Bone marrow (tissue), 2 donors: ENCODE results near the gene MCF2L2.
"Not testable (repeated sequence)": the region's sequence is repeated elsewhere in the genome, so short reads cannot be mapped to it uniquely, and the experiment has no call there.

Experiments
- DNase-seq, 2 donors: peaks; one replicate each; lab custom pipeline; 2025; lab: John Stamatoyannopoulos, UW

The MCF2L2 gene

DNA sequence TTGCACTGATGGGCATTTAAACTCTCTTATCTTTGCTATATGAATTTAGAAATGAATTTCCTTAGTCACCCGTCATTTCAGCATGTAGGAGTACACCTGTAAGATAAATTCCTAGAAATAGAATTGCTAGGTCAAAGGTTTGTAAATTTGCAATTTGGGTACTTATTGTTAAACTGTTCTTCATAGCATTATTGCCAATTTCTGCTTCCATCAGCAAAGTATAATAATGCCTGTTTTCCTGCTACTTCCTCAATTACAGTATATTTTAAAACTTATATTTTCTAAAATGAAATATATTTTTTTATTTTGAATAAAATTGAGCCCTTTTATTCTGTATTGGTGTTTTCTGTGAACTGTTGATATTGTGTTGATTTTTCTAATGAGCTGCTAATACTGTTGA lies 16.3 kb upstream of the MCF2L2 start:
- DNase-seq = no peak

DNA sequence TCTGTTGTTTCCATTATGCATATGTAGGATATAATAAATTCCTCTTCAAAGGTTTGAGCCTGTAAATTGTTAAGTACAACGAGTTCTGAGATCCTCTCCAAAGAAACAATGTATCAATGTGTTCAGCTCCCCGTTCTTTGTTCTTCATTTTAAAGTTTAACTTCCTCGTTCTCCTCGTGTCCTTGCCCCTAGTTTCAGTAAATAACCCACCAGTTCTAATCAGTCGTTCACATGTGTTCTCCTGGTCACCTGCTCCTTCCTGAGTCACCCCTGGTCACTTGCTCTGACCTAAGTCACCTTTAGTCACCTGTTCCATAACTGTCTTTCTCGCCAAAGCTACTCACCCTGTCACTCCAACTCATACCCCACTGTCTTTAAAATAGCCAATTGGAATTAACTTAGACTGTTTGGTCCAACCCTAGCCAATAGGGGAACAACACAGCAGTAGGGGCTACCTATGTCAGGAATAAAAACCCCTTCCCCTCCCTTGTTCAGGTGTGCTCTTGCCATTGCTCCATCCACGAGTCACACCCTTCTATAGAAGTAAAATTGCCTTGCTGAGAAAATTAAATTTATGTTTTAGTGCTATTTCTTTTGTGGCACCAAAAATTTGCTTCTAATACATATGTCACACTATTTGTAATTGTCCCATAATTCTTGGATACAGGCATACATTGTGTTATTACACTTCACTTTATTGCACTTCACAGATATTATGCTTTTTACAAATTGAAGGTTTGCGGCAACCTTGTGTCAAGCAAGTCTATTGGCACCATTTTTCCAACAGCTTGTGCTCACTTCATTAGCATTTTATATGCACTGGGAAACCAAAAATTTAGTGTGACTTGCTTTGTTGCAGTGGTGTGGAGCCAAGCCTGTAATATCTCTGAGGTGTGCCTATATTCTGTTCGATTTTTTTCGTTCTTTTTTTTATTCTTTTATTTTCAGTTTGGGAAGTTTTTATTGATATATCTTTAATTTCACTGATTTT lies 15.3 kb upstream of the MCF2L2 start:
- DNase-seq = no peak

DNA sequence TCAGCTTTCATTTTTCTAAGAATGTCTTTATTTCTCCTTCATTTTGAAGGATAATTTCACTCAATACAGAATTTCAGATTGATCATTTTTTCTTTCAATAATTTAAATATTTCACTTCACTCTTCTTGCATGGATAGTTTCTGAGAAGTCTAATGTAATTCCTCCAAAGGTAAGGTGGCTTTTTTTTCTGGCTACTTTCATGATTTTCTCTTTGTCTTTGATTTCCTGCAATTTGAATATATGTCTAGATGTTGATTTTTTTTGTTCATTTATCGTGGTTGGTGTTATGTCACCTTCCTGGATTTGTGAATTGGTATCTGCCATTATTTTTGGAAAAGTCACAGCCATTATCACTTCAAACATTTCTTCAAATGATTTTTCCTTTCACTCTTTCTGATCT lies 14.6 kb upstream of the MCF2L2 start:
- DNase-seq = no peak

DNA sequence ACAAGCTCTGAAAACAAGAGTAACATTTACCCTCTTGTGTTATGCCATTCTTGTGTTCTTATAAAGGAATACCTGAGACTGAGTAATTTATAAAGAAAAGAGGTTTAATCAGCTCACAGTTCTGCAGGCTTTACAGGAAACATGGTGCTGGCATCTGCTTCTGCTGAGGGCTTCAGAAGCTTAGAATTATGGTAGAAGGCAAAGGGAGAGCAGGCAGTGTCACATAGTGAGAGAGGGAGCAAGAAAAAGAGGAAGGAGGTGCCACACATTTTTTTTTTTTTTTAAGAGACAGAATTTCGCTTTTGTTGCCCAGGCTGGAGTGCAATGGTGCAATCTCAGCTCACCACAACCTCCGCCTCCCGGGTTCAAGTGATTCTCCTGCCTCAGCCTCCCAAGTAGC lies 12.1 kb upstream of the MCF2L2 start:
- not testable (repeated sequence) for DNase-seq

DNA sequence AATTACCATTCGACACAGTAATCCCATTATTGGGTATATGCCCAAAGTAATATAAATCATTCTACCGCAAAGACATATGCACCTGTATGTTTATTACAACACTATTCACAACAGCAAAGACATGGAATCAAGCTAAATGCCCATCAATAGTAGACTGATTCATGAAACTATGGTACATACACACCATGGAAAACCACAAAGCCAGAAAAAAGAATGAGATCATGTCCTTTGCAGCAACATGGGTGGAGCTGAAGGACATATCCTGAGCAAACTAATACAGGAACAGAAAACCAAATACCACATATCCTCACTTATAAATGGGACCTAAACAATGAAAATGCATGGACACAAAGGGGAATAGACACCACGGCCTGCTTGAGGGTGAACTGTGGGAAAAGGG lies 11.1 kb upstream of the MCF2L2 start:
- DNase-seq = no peak

DNA sequence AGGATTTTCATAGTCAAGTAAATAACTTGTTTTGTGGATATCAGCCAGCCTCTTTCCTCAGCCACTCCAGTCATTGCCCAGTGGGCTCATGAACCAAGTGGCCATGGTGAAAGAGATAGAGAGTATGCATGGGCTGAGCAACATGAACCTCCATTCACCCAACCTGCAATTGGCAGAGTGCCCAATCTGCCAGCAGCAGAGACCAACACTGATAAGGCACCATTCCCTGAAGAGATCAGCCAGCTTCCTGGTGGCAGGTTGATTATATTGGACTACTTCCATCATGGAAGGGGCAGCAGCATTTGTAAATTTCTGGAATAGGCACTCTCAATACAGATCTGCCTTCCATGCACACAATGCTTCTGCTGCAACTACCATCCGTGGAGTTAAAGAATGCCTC lies 10.3 kb upstream of the MCF2L2 start:
- DNase-seq = no peak

DNA sequence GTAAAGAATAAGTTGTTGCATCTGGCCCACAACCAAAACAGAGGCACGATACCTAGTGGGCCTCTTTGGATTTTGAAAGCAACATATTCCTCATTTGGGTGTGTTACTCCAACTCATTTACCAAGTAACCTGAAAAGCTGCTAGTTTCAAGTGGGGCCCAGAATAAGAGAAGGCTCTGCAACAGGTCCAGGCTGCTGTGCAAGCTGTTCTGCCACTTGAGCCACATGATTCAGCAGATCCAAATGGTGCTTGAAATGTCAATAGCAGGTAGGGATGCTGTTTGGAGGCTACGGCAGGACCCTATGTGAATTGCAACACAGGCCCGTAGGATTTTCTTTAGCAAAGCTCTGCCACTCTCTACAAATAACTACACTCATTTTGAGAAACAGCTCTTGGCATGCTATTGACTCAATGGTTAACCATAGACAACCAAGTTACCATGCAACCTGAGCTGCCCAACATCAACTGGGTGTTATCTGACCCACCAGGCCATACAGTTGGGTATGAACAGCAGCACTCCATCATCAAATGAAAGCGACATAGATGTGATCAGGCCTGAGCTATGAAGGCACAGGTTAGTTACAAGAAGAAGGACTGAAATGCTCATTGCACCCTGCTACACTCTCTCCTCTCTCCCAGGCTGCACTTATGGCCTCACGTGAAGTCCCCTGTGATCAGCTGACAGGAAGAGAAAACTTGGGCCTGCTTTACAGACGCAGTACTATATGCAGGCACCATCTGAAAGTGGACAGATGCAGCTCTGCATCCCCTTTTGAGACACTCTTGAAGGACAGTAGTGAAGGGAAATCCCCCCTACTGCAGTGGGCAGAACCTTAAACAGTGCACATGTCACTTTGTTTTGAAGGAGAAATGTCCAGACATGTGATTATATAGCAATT lies 9.5 kb upstream of the MCF2L2 start:
- no peak for DNase-seq

DNA sequence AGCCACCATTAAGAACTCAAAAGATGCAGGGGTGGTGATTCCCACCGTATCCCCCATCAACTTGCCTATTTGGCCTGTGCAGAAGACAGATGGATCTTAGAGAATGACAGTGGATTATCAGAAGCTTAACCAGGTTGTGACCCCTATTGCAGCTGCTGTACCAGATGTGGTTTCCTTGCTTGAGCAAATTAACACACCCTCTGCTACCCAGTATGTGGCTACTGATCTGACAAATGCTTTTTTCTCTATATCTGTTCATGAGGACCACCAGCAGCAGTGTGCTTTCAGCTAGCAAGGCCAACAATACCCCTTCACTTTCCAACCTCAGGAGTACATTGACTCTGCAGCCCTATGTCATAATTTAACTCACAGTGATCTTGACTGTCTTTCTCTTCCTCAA lies 8.6 kb upstream of the MCF2L2 start:
- DNase-seq = no peak

DNA sequence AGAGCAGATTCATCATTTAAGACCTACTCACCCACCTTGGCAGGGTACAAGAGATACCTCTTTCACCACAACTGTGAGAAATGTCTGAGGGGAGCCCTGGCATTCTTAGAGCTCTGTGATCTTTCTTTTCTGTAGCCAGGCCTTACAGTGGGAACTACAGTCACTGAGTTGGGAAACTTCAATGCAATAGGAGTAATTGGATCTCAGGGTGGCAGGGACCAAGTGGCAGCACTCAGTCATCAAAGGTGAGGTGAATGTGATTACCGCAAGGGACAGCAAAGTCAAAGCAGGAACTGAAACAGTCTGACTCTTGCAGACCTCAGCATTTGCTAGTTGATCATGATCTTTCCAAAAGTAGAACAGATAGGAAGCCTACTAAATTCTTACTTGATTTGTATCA lies 7.2 kb upstream of the MCF2L2 start:
- no peak for DNase-seq

DNA sequence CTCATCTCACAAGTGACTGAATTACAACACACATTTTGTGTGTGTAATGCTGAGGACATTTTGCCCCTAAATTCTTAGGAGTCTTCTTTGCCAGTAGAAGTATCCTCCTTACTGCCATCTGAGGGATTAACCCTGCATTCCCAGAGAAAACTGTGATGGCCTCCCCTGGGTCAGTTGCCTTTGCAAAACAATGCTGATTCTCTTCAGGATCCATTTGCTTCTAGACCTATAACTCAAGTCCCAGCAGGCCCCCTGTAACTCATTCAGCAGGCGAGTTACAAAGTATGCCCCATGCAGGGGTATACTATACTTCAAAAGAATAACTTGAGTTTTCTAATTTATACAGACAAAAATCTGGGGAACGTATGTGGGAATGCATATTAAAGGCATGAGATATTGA lies 6.6 kb upstream of the MCF2L2 start:
- no peak for DNase-seq

DNA sequence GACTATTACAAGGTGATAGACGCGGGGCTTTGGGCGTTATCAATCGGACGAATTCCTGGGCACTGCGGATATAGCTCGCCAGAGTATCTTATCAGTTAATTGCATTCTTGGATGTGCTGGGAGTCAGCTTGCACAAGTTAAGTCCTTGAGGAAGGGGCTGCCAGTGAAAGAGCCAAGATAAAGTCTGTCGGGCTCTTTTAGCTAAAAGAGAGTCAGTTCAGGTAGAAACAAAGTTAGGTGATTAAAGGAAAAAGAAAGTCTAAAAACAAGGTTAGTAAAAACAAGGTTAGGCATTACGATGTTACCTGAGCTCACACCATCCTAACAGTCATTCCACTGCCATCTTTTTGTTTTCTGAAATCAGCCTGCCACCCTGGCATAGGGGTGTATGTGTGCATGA lies 6.1 kb upstream of the MCF2L2 start:
- DNase-seq = no peak

DNA sequence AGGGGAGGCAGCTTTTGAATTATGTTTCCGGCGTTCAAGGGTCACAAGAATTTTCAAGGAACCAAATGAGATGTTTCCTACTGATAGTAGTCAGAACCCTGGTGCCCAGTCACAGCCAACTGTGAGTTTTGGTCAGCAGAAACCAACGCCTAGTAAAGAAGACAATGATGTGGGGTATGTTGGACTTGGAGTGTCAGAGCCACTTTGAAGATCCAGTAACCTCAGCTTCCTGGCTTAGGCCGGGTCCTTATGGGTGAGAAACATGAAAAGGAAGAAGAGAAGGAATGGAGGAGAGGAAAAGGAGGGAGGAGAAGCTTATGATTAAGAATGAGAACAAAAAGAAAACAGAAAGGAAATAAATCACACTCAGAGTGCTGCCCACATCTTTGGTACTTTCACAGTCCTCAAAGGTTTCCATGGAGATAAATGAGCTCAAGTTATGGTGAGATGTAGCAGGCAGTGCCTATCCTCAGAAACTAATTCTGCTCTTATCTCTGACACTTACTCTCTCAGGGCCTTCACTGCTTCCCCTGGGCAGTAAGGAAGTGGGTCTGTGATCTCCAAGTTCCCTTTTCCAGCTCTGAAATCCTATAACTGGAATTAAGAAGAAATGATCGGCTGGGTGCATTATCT lies 2.0 kb upstream of the MCF2L2 start:
- DNase-seq = no peak

DNA sequence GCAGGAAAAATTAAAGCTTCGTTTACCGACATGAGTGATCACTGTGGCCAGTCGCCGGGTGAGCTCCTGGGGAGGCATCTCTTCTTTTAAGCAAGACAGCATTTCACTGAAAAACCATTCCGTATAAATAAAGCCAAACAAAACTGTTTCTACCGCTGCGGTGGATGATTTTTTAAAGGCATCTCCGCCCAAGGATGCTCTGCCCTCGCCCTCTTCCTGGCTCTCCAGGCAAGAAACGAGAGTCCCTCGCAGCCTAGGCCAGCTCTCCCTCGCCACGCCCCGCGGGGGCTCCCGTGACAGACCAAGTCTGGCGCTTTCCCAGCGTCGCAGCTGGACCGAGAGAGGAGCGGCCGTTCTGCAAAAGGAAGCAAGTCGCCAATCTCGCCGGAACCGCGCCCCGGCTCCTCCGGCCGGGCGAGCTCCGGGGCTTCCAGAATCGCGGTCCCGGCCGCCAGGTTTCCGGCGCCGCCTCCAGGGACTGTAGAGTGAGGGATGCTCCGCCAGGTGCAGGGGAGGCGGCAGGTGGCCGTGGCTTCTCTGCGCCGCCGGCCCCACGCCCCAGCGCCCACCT lies 458 bp downstream of the MCF2L2 start:
- no peak for DNase-seq

DNA sequence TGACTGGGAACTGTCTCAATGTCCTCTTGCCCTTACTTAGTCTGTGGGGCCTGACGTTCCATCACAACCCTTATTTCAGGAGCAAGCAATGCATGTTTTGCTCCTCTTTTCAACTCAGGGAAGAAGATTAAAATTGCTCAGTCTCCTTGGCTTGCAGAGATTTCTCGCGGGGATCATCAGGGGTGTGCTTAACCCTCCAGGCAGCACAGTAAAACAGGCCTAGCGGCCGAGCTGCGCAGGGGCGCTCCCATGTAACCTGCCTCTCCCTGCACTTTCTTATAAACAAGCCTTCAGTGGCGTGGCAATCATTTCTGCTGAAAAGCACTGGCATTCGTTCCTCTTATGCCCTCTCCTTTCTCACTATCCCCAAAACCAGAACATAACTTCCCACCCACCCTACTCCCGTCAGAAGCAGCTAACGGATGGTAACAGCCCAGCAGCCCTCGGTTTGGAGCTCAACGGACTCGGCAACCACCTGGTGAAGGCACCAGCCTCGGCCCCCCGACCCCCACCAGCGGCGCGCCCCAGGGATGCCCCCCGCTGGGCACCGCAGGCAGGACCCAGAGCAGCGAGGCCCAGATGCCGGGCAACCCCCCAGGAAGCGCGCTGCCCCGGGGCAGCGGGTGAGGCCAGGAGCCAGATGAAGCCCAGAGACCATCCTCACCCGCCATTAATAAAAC lies 1.1 kb downstream of the MCF2L2 start:
- DNase-seq = no peak

DNA sequence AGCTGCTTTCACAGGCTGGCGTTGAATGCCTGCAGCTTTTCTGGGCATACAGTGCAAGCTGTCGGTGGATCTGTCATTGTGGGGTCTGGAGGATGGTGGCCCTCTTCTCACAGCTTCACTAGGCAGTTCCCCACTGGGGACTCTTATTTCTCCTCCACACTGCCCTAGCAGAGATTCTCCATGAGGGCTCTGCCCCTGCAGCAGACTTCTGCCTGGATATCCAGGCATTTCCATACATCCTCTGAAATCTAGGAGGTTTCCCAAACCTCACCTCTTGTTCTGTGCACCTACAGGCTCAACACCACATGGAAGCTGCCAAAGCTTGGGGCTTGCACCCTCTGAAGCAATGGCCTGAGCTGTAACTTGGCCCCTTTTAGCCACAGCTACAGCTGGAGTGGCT lies 9.6 kb downstream of the MCF2L2 start:
- DNase-seq = not testable (repeated sequence)

DNA sequence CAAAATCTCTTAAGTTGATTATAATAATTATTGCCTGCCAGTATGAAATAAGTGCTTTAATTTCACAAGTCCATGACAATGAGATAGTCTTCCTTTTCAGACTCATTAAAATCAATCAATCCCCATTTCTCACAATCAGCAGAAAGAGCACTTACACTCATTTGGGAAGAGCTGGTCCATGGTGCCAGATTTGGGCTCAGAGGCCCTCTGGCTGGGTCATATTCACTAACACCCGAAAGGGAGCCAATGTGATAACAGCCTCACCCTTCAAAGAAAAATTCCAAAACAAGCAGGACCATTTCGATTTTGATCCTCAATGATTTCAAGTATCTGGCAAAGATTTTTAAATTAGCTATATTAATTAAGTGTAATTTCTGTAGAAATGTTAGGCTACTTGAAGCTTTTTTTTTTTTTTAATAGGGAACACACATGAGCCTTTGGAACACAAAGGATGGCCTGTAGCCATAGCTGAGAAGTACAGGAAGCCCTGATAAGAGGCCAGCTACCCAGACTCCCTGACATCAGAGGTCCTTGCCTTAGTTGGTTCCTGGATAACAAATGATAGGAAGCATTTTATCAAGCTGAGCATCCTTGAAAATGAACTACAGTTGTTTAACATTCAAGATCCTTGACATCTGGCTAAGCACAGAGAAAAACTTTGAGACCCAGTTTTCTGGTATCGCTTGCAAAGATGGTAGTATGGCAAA lies 17.1 kb downstream of the MCF2L2 start:
- DNase-seq = no peak

DNA sequence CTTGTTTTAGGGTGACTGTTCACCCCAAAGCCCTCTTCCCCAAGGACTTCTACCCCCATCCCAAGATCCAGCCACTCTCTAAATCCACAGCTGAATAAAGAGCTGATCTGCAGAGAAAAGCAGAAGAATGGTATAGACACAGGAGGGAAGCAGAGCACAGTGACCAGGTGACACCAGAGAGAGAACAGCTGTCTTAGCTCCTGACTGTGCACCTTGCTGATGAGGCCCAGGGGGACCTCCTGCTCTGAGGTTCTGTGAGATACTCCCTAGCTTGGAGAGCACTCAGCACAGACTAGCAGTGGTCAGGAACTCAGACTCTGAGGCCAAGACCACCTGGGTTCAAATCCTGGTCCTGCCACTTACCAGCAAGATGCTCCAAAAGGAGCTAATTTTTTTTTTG lies 17.7 kb downstream of the MCF2L2 start:
- no peak for DNase-seq

DNA sequence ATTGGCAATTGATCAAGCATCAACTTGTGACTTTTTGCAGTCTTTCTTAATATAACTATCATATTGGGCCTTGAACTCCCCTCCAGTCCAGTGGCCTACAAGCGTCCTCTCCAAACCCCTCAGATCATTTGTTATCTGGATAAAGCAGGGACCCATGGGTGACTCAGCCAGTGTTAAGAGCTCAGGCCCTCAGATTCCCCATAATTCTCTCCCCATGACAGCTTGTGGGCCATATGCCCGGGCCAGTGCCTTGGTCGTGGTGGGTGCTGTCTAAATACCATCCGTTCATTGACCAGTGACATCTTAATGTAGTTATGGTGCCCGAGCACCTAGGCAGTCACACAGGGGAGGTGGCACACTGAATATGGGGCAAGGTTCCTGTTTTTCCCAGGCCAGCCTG lies 18.1 kb downstream of the MCF2L2 start:
- no peak for DNase-seq

DNA sequence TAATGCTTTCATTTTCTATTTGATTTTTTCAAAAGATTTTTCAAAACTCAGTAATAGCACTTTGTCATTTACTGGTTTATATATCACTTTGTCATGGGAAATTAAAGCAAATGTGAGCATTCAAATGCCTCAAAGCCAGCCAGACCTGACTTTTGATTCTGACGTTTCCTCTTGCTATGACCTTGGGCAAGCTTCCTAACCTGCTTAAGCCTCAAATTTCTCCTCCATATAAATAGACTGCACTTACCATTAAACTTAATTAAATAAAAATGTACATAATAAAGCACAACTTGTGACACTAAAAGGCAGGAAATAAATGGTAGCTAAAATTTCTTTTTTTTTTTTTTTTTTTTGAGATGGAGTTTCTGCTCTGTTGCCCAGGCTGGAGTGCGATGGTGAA lies 19.2 kb downstream of the MCF2L2 start:
- DNase-seq = no peak

DNA sequence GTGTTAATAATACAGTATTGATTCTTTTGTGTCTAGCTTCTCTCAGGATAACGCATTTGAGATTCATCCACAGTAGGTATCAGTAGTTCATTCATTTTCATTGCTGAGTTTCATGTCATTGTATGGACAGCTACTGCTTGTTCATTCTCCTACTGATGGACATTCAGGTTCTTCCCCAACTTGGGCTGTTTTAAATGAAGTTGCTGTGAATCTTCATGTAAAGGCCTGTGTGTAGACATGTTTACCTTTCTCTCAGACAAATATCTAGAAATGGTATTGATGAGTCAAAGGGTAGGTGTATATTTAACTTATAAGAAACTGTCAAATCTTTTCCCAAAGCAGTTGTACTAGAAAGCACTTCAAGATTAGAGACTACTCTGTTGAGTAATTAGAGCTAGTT lies 26.7 kb downstream of the MCF2L2 start:
- no peak for DNase-seq

DNA sequence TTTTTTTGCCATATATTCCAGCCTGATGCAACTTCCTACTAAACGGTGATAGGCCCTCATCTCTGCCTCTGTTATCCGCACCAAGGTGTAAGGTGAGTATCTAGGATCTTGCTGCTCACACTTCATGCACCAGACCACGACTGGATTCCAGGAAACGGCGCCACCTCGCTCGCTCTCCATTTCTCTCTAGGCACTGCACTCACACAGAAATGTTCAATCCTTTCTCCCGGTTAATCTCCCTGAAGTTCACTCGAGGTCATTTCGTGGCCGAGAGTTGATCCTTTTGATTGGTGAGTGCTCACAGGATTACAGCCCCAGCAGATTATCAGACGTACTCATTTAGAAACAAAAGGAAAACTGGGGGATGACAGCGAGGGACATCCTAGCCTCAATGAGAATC lies 28.1 kb downstream of the MCF2L2 start:
- DNase-seq = no peak
